HCT116 (cell line): ENCODE data around the gene MATCAP1.

Source experiments
- TF ChIP-seq, protein P1 (sequence below), 3 experiments: fragments of 200-600 bp in 1 of 3; sonication (generic) in 1 of 3; IDR thresholded peaks in 2 of 3; conservative IDR thresholded peaks in 1 of 3; 2 replicates each; pipeline ENCODE4 v1.5.1; 2012 to 2017; ENCODE audit warnings: low read depth in 2 of 3, low read length in 2 of 3, antibody characterized with exemption in 1 of 3, borderline replicate concordance in 1 of 3, control low read depth in 1 of 3, mild to moderate bottlenecking in 1 of 3, mixed read lengths in 1 of 3, mixed run types in 1 of 3, moderate library complexity in 1 of 3; ENCODE audit not compliant: insufficient read depth in 1 of 3
- TF ChIP-seq, protein P2 (sequence below): IDR thresholded peaks from 2 replicates; pipeline ENCODE4 v1.6.1; 2011; ENCODE audit warnings: mild to moderate bottlenecking, low read length, moderate library complexity; ENCODE audit not compliant: insufficient replicate concordance; ENCODE audit errors: extremely low read depth

DNA sequence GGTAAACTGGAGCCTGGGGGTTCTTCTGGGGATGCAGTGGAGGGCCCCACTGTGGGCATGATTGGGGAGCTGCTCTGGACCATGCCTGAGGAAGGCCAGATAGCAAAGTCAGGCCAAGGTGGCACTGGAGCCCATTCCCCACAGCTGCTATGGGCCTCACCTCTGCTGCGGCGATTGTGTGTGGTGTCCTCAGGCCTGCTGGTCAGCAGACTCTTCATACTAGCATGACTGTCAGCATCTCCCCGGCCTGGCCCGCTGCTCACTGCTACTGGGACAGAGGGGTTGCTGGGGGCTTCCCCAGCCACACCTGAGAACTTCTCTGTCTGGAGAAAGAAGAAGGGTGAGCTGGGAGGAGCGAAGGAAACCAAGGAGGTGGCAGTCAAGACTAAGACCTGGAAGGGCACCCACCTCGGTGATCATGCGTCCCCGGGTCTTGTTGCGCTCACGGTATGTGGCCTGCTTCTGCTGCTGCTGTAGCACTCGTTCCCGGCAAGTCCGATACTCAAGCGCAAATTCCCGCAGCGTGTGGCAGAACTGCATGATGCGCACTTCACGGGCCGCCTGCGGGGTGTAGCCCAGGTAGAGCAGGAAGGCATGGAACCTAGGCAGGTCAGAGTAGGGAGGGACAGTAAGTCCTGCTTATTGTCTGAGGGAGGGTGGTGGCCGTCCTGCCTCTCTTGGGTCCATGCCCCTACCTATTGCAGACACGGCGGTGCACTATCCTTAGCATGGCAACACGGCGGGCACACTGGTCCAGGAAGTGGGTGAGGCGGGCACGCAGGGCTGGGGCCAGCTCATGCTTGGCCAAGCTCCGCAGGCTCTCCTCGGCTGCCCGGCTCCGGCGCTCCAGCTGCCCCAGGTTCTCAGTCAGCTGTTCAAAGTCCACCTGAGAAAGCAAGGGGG, 46.4 kb upstream of the MATCAP1 start:
- TF ChIP-seq, protein P1, sequence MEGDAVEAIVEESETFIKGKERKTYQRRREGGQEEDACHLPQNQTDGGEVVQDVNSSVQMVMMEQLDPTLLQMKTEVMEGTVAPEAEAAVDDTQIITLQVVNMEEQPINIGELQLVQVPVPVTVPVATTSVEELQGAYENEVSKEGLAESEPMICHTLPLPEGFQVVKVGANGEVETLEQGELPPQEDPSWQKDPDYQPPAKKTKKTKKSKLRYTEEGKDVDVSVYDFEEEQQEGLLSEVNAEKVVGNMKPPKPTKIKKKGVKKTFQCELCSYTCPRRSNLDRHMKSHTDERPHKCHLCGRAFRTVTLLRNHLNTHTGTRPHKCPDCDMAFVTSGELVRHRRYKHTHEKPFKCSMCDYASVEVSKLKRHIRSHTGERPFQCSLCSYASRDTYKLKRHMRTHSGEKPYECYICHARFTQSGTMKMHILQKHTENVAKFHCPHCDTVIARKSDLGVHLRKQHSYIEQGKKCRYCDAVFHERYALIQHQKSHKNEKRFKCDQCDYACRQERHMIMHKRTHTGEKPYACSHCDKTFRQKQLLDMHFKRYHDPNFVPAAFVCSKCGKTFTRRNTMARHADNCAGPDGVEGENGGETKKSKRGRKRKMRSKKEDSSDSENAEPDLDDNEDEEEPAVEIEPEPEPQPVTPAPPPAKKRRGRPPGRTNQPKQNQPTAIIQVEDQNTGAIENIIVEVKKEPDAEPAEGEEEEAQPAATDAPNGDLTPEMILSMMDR (IDR thresholded peaks at IDR 0.05 in 2 of 3, conservative IDR thresholded peaks at IDR 0.05 in 1 of 3; ENCODE audit: borderline replicate concordance in 1 of 3, insufficient read depth in 1 of 3, low read depth in 2 of 3, low read length in 2 of 3) = no peak
- TF ChIP-seq, protein P2, sequence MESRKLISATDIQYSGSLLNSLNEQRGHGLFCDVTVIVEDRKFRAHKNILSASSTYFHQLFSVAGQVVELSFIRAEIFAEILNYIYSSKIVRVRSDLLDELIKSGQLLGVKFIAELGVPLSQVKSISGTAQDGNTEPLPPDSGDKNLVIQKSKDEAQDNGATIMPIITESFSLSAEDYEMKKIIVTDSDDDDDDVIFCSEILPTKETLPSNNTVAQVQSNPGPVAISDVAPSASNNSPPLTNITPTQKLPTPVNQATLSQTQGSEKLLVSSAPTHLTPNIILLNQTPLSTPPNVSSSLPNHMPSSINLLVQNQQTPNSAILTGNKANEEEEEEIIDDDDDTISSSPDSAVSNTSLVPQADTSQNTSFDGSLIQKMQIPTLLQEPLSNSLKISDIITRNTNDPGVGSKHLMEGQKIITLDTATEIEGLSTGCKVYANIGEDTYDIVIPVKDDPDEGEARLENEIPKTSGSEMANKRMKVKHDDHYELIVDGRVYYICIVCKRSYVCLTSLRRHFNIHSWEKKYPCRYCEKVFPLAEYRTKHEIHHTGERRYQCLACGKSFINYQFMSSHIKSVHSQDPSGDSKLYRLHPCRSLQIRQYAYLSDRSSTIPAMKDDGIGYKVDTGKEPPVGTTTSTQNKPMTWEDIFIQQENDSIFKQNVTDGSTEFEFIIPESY = no peak
